B cell (primary cell): ENCODE measurements around the gene SHPK. TPM values are rescaled to one million over a fixed set of nuclear protein-coding genes. Genes with fewer than 3 reads are reported as not detected.

ENCODE experiments used
- ATAC-seq: fragments of 200-7000 bp; cut with Tn5 transposase; one replicate; pipeline ENCODE4 v1.10.0; 2021; ENCODE audit warnings: low read depth, mild to moderate bottlenecking, moderate number of reproducible peaks, moderate library complexity
- CTCF ChIA-PET: fragments of 350-600 bp; sonication (Branson Sonifier 250); formaldehyde crosslinking; loops from one replicate; lab custom pipeline; 2021; ENCODE audit warnings: antibody characterized with exemption, inconsistent platforms; lab: Charles Lee
- POLR2A ChIA-PET: fragments of 350-600 bp; sonication (Branson Sonifier 250); formaldehyde crosslinking; loops from one replicate; lab custom pipeline; 2021; ENCODE audit warnings: antibody characterized with exemption; lab: Charles Lee
- DNase-seq: peaks from one replicate; pipeline ENCODE4 v3.0.0; 2013
- H2AFZ ChIP-seq: 2 replicates; pipeline ENCODE4 v1.6.1; 2012; ENCODE audit warnings: mild to moderate bottlenecking, low read depth, low read length; ENCODE audit not compliant: insufficient read depth, poor library complexity, severe bottlenecking
- H3K27ac ChIP-seq, 2 donors: 1 replicate in 1 of 2; 2 replicates in 1 of 2; pipeline ENCODE4 v1.5.1; 2012 to 2013; ENCODE audit warnings: low read length in 2 of 2, mild to moderate bottlenecking in 2 of 2, moderate library complexity in 1 of 2
- H3K27me3 ChIP-seq, 4 experiments: fragments of 200-600 bp in 1 of 4; sonication (generic) in 1 of 4; replicated peaks in 1 of 4; 1 replicate in 2 of 4; 2 replicates in 2 of 4; pipeline versions ENCODE4 v1.6.1 to v1.7.0; 2013 to 2016; ENCODE audit warnings: low read length in 3 of 4, mild to moderate bottlenecking in 2 of 4, mixed read lengths in 1 of 4, moderate library complexity in 1 of 4; ENCODE audit not compliant: insufficient read depth in 4 of 4, control insufficient read depth in 3 of 4; ENCODE audit errors: control extremely low read depth in 1 of 4
- H3K36me3 ChIP-seq, 2 experiments: replicated peaks in 1 of 2; 1 replicate in 1 of 2; 2 replicates in 1 of 2; pipeline versions ENCODE4 v1.6.1 to v1.7.1; 2013; ENCODE audit warnings: low read length in 1 of 2; ENCODE audit not compliant: insufficient read depth in 2 of 2, control insufficient read depth in 1 of 2; ENCODE audit errors: control extremely low read depth in 1 of 2, extremely low read depth in 1 of 2
- H3K4me1 ChIP-seq, 2 donors: fragments of 200-600 bp in 1 of 2; sonication (generic) in 1 of 2; 1 replicate in 1 of 2; 2 replicates in 1 of 2; pipeline versions ENCODE4 v1.5.1 to v1.6.1; 2013 to 2017; ENCODE audit warnings: low read length in 2 of 2; ENCODE audit not compliant: control insufficient read depth in 2 of 2, insufficient read depth in 2 of 2
- H3K4me2 ChIP-seq: replicated peaks from 2 replicates; pipeline ENCODE3; 2012; ENCODE audit warnings: mild to moderate bottlenecking, low read depth, low read length; ENCODE audit not compliant: poor library complexity, severe bottlenecking
- H3K4me3 ChIP-seq, 5 experiments: fragments of 200-600 bp in 1 of 5; sonication (generic) in 1 of 5; 1 replicate in 3 of 5; 2 replicates in 2 of 5; pipeline versions ENCODE4 v1.5.1 to v1.7.0; 2011 to 2016; ENCODE audit warnings: low read length in 4 of 5, mild to moderate bottlenecking in 4 of 5, low read depth in 2 of 5, control low read depth in 1 of 5, moderate library complexity in 1 of 5; ENCODE audit not compliant: insufficient read depth in 1 of 5; ENCODE audit errors: control extremely low read depth in 1 of 5, extremely low read depth in 1 of 5
- H3K79me2 ChIP-seq: fragments of 200-600 bp; sonication (generic); one replicate; pipeline ENCODE4 v1.6.0; 2016; ENCODE audit warnings: low read length; ENCODE audit not compliant: control insufficient read depth, insufficient read depth
- H3K9ac ChIP-seq: fragments of 200-600 bp; sonication (generic); 2 replicates; pipeline ENCODE4 v1.6.1; 2017; ENCODE audit warnings: mild to moderate bottlenecking, low read length, moderate library complexity
- H3K9me3 ChIP-seq, 3 donors: one replicate each; pipeline versions ENCODE4 v1.6.1 to v1.7.1; 2013; ENCODE audit warnings: low read length in 2 of 3; ENCODE audit not compliant: control insufficient read depth in 2 of 3, insufficient read depth in 1 of 3; ENCODE audit errors: control extremely low read depth in 1 of 3
- H4K20me1 ChIP-seq: 2 replicates; pipeline ENCODE4 v1.6.0; 2012; ENCODE audit warnings: mild to moderate bottlenecking, low read length; ENCODE audit not compliant: insufficient read depth, control insufficient read depth, poor library complexity, severe bottlenecking
- H3K27ac Mint-ChIP-seq: one replicate; pipeline ENCODE4 v1.8.0; 2021; ENCODE audit warnings: mixed read lengths
- H3K27me3 Mint-ChIP-seq: one replicate; pipeline ENCODE4 v1.8.0; 2021; ENCODE audit warnings: mixed read lengths
- H3K4me1 Mint-ChIP-seq: one replicate; pipeline ENCODE4 v1.8.0; 2021; ENCODE audit warnings: mixed read lengths
- H3K4me3 Mint-ChIP-seq: one replicate; pipeline ENCODE4 v1.8.0; 2021; ENCODE audit warnings: mixed read lengths
- H3K9me3 Mint-ChIP-seq: one replicate; pipeline ENCODE4 v1.8.0; 2022; ENCODE audit warnings: mixed read lengths; ENCODE audit not compliant: insufficient read depth
- EZH2 ChIP-seq: IDR thresholded peaks from 2 replicates; pipeline ENCODE4 v1.6.1; 2012; ENCODE audit warnings: borderline replicate concordance, low read depth, mild to moderate bottlenecking, moderate library complexity, low read length; ENCODE audit not compliant: insufficient read depth, poor library complexity, severe bottlenecking
- WGBS: methylation state at CpG from one replicate; pipeline ENCODE4 v1.1.5; 2013; ENCODE audit warnings: missing lambda C conversion rate; ENCODE audit not compliant: insufficient coverage; 5-methylcytosine and 5-hydroxymethylcytosine counted together
- intact Hi-C: fragments of 100-400 bp; cut with micrococcal nuclease; formaldehyde crosslinking; loops from one replicate; pipeline ENCODE4 v1.10.0; 2022
- polyA plus RNA-seq: library from polyadenylated mRNA; depleted of rRNA; stranded (reverse); fragments of >200 nt; gene quantifications from 2 replicates; pipeline ENCODE4 v1.2.3, GENCODE V29; 2012
- total RNA-seq, 2 donors: library from RNA; stranded (reverse); fragments of 120-200 nt in 1 of 2; gene quantifications; 1 replicate in 1 of 2; 2 replicates in 1 of 2; pipeline versions ENCODE4 v1.2.3 to v1.2.4, GENCODE V29; 2013 to 2022
- TF ChIP-seq, protein P1 (sequence below): fragments of 200-600 bp; IDR thresholded peaks from one replicate; pipeline ENCODE4 v1.8.0; 2022; ENCODE audit warnings: antibody characterized with exemption, mild to moderate bottlenecking

Gene SHPK
- total and polyA plus RNA-seq, 2 donors (not counting 1 experiment from before 2014, with no cell fraction given): 5.9 to 16.1 TPM

- POLR2A ChIA-PET: no interaction called here
- Mint-ChIP-seq H3K4me1 (no peaks in the 10 kb centered on the region), H3K27me3 (no peaks in the 10 kb centered on the region), H3K4me3 (no peak overlapping the region), H3K27ac (no peak overlapping the region), H3K9me3 (no peaks in the 10 kb centered on the region)
- no peaks in the 10 kb centered on the region for H3K27me3 ChIP-seq
- H3K4me1 ChIP-seq: no peaks in the 10 kb centered on the region
- no peak overlapping the region for H3K4me3 ChIP-seq
- no peak overlapping the region for H3K27ac ChIP-seq
- no peak for TF ChIP-seq EZH2
- TF ChIP-seq, protein P1, sequence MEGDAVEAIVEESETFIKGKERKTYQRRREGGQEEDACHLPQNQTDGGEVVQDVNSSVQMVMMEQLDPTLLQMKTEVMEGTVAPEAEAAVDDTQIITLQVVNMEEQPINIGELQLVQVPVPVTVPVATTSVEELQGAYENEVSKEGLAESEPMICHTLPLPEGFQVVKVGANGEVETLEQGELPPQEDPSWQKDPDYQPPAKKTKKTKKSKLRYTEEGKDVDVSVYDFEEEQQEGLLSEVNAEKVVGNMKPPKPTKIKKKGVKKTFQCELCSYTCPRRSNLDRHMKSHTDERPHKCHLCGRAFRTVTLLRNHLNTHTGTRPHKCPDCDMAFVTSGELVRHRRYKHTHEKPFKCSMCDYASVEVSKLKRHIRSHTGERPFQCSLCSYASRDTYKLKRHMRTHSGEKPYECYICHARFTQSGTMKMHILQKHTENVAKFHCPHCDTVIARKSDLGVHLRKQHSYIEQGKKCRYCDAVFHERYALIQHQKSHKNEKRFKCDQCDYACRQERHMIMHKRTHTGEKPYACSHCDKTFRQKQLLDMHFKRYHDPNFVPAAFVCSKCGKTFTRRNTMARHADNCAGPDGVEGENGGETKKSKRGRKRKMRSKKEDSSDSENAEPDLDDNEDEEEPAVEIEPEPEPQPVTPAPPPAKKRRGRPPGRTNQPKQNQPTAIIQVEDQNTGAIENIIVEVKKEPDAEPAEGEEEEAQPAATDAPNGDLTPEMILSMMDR: no peak
- H3K4me2 ChIP-seq: no peak overlapping the region
- DNase-seq: no peak
- no peaks in the 10 kb centered on the region for H3K9me3 ChIP-seq
- peaks cover 3 to 46% of the 10 kb centered on the region in 2 experiments for H3K36me3 ChIP-seq
- no peak overlapping the region for H2AFZ ChIP-seq
- 96% methylated on average over 7 of the region's 16 CpGs for WGBS
- no peaks in the 10 kb centered on the region for H4K20me1 ChIP-seq
- no peaks in the 10 kb centered on the region for H3K79me2 ChIP-seq
- CTCF ChIA-PET: interaction anchor here (0.7 to 1.3 kb wide), 4 partner anchors 9 to 622 kb away, joined by 3 read pairs; partner anchors contain the start of genes CTNS and SHPK
- no peak for ATAC-seq
- intact Hi-C loops: no loop called here
- H3K9ac ChIP-seq: no peak overlapping the region
Observed at GRCh38 chr17:3626831-3627768, 8.9 kb downstream of the SHPK start.

DNA sequence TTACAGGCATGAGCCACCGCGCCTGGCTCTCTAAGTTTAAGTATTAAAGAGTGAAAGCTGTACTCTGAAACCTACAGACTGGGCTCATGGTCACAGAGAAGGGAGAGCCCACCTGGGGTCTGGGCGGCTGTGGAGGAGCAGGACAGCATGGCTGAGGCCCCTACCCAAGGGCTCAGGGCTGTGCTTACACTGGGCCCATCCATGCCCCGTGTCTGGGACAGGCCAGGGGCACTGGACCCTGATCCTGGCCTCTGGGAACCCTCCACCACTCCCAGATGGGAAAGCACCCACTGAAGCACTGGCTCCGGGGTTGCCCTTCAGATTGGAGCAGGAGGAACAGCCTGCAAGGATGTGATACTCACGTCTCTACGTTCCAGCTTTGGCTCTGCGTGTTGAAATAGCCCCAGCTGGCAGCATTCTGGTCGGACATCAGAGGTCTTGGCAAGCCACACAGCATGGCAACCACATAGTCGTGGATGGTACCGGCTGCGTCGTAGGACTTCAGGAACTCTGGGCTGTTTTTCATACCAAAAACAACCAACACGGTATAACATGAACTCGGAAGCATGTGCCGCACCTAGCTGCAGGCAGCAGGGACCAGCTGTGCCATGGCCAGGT, 13.0 kb downstream of the SHPK start:
- H4K20me1 ChIP-seq: no peaks in the 10 kb centered on the region
- no peak overlapping the region for H3K9ac ChIP-seq
- no peaks in the 10 kb centered on the region for H3K9me3 ChIP-seq
- H3K4me1 ChIP-seq: no peaks in the 10 kb centered on the region
- Mint-ChIP-seq H3K4me1 (no peaks in the 10 kb centered on the region), H3K27ac (no peak overlapping the region), H3K27me3 (no peaks in the 10 kb centered on the region), H3K4me3 (no peak overlapping the region), H3K9me3 (no peaks in the 10 kb centered on the region)
- peaks cover 9 to 43% of the 10 kb centered on the region in 2 experiments for H3K36me3 ChIP-seq
- ATAC-seq (no peak), DNase-seq (no peak)
- no peak overlapping the region for H3K4me2 ChIP-seq
- 98% methylated on average over 14 of the region's 16 CpGs for WGBS
- H3K4me3 ChIP-seq: no peak overlapping the region
- TF ChIP-seq EZH2: no peak
- TF ChIP-seq, protein P1: no peak
- intact Hi-C loops: no loop called here
- no peak overlapping the region for H3K27ac ChIP-seq
- H3K27me3 ChIP-seq: no peaks in the 10 kb centered on the region
- H3K79me2 ChIP-seq: no peaks in the 10 kb centered on the region
- ChIA-PET POLR2A (no interaction called here), CTCF (no interaction called here)
- H2AFZ ChIP-seq: no peak overlapping the region
